A549 (cell line): ENCODE data around the gene SLC9A9. TPM values are rescaled to one million over a fixed set of nuclear protein-coding genes. Genes with fewer than 3 reads are reported as not detected.

Source experiments
- ATAC-seq, 2 experiments: fragments of 200-7000 bp in 1 of 2; fragments of >200 bp in 1 of 2; cut with Nextera tagmentation in 1 of 2; cut with Tn5 transposase in 1 of 2; 3 replicates each; pipeline versions ENCODE4 v1.8.0 to v1.9.1; 2018 to 2020; ENCODE audit warnings: mild to moderate bottlenecking in 1 of 2, moderate library complexity in 1 of 2
- CTCF ChIA-PET: fragments of 300-600 bp; sonication (Branson Sonifier 250); formaldehyde crosslinking; extraction: SDS; loops from one replicate; lab custom pipeline; 2021; ENCODE audit warnings: antibody characterized with exemption, inconsistent platforms; lab: Yijun Ruan, JAX
- POLR2A ChIA-PET: fragments of 350-600 bp; formaldehyde crosslinking; extraction: SDS; loops from one replicate; lab custom pipeline; 2021; ENCODE audit warnings: antibody characterized with exemption, inconsistent platforms; lab: Yijun Ruan, JAX
- DNase-seq, 2 experiments: peaks; one replicate each; pipeline versions ENCODE4 v3.0.0 to v3.0.0-alpha.2; 2011 to 2016; ENCODE audit warnings: low read depth in 1 of 2, low spot score in 1 of 2
- FAIRE-seq: peaks from 2 replicates; lab custom pipeline; 2011; peaks lifted over from hg19 to GRCh38; lab: Jason Lieb, UNC
- H3K27ac ChIP-seq, 2 experiments: fragments of >200 bp; sonication (Bioruptor Twin); formaldehyde crosslinking; 3 replicates each; pipeline ENCODE4 v1.5.1; 2016 to 2017
- H3K4me1 ChIP-seq: fragments of >200 bp; sonication (Bioruptor Twin); formaldehyde crosslinking; 3 replicates; pipeline ENCODE4 v1.6.1; 2016
- H3K4me2 ChIP-seq: fragments of >200 bp; sonication (Bioruptor Twin); formaldehyde crosslinking; 3 replicates; pipeline ENCODE4 v1.6.1; 2016
- H3K4me3 ChIP-seq: fragments of >200 bp; sonication (Bioruptor Twin); formaldehyde crosslinking; 3 replicates; pipeline ENCODE4 v1.5.1; 2016
- H3K9me3 ChIP-seq: fragments of >200 bp; sonication (Bioruptor Twin); formaldehyde crosslinking; 3 replicates; pipeline ENCODE4 v1.6.1; 2016
- ATOH8 ChIP-seq: fragments of 250-450 bp; sonication (Bioruptor Pico); IDR thresholded peaks from 2 replicates; pipeline ENCODE4 v1.5.0; 2020; ENCODE audit warnings: low read depth, mild to moderate bottlenecking, moderate library complexity
- BCL3 ChIP-seq: fragments of >200 bp; sonication (Bioruptor Twin); formaldehyde crosslinking; IDR thresholded peaks from 3 replicates; pipeline ENCODE4 v1.6.1; 2016
- BHLHE40 ChIP-seq: IDR thresholded peaks from 2 replicates; pipeline ENCODE4 v1.6.1; 2012; ENCODE audit warnings: low read depth, low read length, inconsistent platforms
- CBX2 ChIP-seq: fragments of 200-600 bp; sonication (generic); IDR thresholded peaks from 2 replicates; pipeline ENCODE4 v1.6.1; 2016; ENCODE audit warnings: low read depth, mild to moderate bottlenecking, borderline replicate concordance
- CHD4 ChIP-seq: fragments of 200-600 bp; sonication (generic); IDR thresholded peaks from 2 replicates; pipeline ENCODE4 v1.6.1; 2016; ENCODE audit warnings: antibody characterized with exemption, mild to moderate bottlenecking, borderline replicate concordance
- EHF ChIP-seq: fragments of 250-450 bp; sonication (Bioruptor Pico); IDR thresholded peaks from 2 replicates; pipeline ENCODE4 v1.5.0; 2020; ENCODE audit warnings: mild to moderate bottlenecking
- FOXS1 ChIP-seq: fragments of 250-450 bp; sonication (Bioruptor Pico); IDR thresholded peaks from 2 replicates; pipeline ENCODE4 v1.5.0; 2020; ENCODE audit warnings: mild to moderate bottlenecking, moderate library complexity
- HEYL ChIP-seq: fragments of 250-450 bp; sonication (Bioruptor Pico); IDR thresholded peaks from 2 replicates; pipeline ENCODE4 v1.8.0; 2021; ENCODE audit warnings: mild to moderate bottlenecking, moderate library complexity
- HOXB5 ChIP-seq: fragments of 250-450 bp; sonication (Bioruptor Pico); IDR thresholded peaks from 2 replicates; pipeline ENCODE4 v1.5.0; 2020; ENCODE audit warnings: mild to moderate bottlenecking, moderate library complexity
- JUN ChIP-seq, 2 experiments: fragments of >200 bp; sonication (Bioruptor Twin); formaldehyde crosslinking; IDR thresholded peaks; 2 replicates in 1 of 2; 3 replicates in 1 of 2; pipeline ENCODE4 v1.6.1; 2016 to 2017
- MAFK ChIP-seq: fragments of 450-650 bp; IDR thresholded peaks from 2 replicates; pipeline ENCODE4 v1.6.1; 2014; ENCODE audit not compliant: partially characterized antibody
- NFE2L2 ChIP-seq: fragments of 150-350 bp; conservative IDR thresholded peaks from 2 replicates; pipeline ENCODE4 v1.6.1; 2014; ENCODE audit warnings: low read length
- NR3C1 ChIP-seq: fragments of >200 bp; sonication (Bioruptor Twin); formaldehyde crosslinking; IDR thresholded peaks from 3 replicates; pipeline ENCODE4 v1.6.1; 2017
- PBX3 ChIP-seq: IDR thresholded peaks from 2 replicates; pipeline ENCODE4 v1.6.1; 2012
- PHF8 ChIP-seq: fragments of 200-600 bp; sonication (generic); IDR thresholded peaks from 2 replicates; pipeline ENCODE4 v1.6.1; 2016; ENCODE audit warnings: low read depth, mild to moderate bottlenecking, antibody characterized with exemption, moderate library complexity, borderline replicate concordance
- POLR2A ChIP-seq: IDR thresholded peaks from 2 replicates; pipeline ENCODE4 v1.6.1; 2012; ENCODE audit warnings: mild to moderate bottlenecking, low read length
- RARB ChIP-seq: fragments of 250-450 bp; sonication (Bioruptor Pico); IDR thresholded peaks from 2 replicates; pipeline ENCODE4 v1.8.0; 2021; ENCODE audit warnings: mild to moderate bottlenecking, moderate library complexity
- RCOR1 ChIP-seq: fragments of 150-350 bp; IDR thresholded peaks from 2 replicates; pipeline ENCODE4 v1.6.1; 2014; ENCODE audit warnings: antibody characterized with exemption, low read length, low read depth
- RFX5 ChIP-seq: fragments of 450-650 bp; IDR thresholded peaks from 2 replicates; pipeline ENCODE4 v1.7.1; 2014; ENCODE audit warnings: antibody characterized with exemption, mild to moderate bottlenecking, moderate library complexity
- SREBF2 ChIP-seq: fragments of 450-650 bp; IDR thresholded peaks from 2 replicates; pipeline ENCODE4 v1.6.1; 2014; ENCODE audit warnings: mild to moderate bottlenecking, moderate library complexity
- TFCP2L1 ChIP-seq: fragments of 250-450 bp; sonication (Bioruptor Pico); IDR thresholded peaks from 2 replicates; pipeline ENCODE4 v1.5.0; 2021; ENCODE audit warnings: mild to moderate bottlenecking
- ZC3H11A ChIP-seq: fragments of 450-650 bp; IDR thresholded peaks from 2 replicates; pipeline ENCODE4 v1.6.1; 2014; ENCODE audit warnings: antibody characterized with exemption, mild to moderate bottlenecking
- ZSCAN20 ChIP-seq: fragments of 250-450 bp; sonication (Bioruptor Pico); IDR thresholded peaks from 2 replicates; pipeline ENCODE4 v1.8.0; 2022; ENCODE audit warnings: mild to moderate bottlenecking, moderate library complexity
- WGBS: methylation state at CpG from one replicate; pipeline ENCODE4 v1.1.6; 2017; ENCODE audit errors: missing lambda C conversion rate; 5-methylcytosine and 5-hydroxymethylcytosine counted together
- polyA plus RNA-seq, 4 experiments: library from polyadenylated mRNA; depleted of rRNA in 3 of 4; stranded (reverse); fragments of >200 nt; fragmentation: RNase III in 1 of 4; extraction: RNeasy Plus Mini Kit Qiagen cat#74134 plus additional on column Dnase treatment in 1 of 4; gene quantifications; 2 replicates in 3 of 4; 3 replicates in 1 of 4; pipeline ENCODE4 v1.2.3, GENCODE V29; 2011 to 2017
- TF ChIP-seq, protein P1 (sequence below): fragments of >200 bp; sonication (Bioruptor Twin); formaldehyde crosslinking; IDR thresholded peaks from 2 replicates; pipeline ENCODE4 v1.6.1; 2016

SLC9A9 gene
- polyA plus RNA-seq, 2 of the 4 experiments (the other 2 are of a cell fraction), result 0.10 to 0.32 TPM

DNA sequence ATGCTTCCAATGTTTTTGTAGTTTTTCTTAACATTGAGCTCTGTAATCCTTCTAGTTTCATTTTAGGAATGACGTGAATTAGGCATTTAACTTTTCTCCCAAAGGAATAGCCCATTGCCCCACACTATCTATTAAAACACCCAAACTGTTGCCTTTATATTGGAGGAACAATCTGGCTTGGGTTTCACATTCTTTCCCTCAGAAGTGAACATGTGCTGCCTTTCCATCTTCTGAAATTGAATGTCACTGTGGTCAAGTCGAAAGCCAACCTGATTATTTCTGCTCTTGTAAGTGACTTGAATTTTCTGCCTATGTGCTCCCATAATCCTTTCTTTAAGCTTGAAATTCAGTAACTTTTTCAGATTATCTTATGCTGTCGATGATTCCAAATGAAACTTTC lies 214.5 kb downstream of the SLC9A9 start:
- no peak for FAIRE-seq
- no peak overlapping the region for H3K4me2 ChIP-seq
- WGBS, result 38% methylated on average over 3 of the region's 3 CpGs
- ChIA-PET CTCF (interaction anchor here (0.8 kb wide), 1 partner anchor 15 kb away, joined by 5 read pairs; no protein-coding TSS in a partner anchor), POLR2A (no interaction called here)
- ATAC-seq, result no peak
- no peak for DNase-seq
- no peak for TF ChIP-seq BCL3
- no peak overlapping the region for H3K4me3 ChIP-seq
- H3K27ac ChIP-seq, result no peak overlapping the region
- peaks cover 13% of the 10 kb centered on the region for H3K9me3 ChIP-seq
- H3K4me1 ChIP-seq, result no peaks in the 10 kb centered on the region

GRCh38 chr3:143629726-143630125 lies 218.5 kb downstream of the SLC9A9 start:
- ChIA-PET CTCF (no interaction called here), POLR2A (no interaction called here)
- DNase-seq (no peak), ATAC-seq (no peak)
- H3K4me1 ChIP-seq, result no peaks in the 10 kb centered on the region
- no peak for TF ChIP-seq ZSCAN20 (CRISPR knock-in tag)
- TF ChIP-seq, all 56 proteins: peak for 0
- H3K4me3 ChIP-seq, result no peak overlapping the region
- H3K4me2 ChIP-seq, result no peak overlapping the region
- FAIRE-seq, result no peak
- no peaks in the 10 kb centered on the region for H3K9me3 ChIP-seq
- H3K27ac ChIP-seq, result no peak overlapping the region

DNA sequence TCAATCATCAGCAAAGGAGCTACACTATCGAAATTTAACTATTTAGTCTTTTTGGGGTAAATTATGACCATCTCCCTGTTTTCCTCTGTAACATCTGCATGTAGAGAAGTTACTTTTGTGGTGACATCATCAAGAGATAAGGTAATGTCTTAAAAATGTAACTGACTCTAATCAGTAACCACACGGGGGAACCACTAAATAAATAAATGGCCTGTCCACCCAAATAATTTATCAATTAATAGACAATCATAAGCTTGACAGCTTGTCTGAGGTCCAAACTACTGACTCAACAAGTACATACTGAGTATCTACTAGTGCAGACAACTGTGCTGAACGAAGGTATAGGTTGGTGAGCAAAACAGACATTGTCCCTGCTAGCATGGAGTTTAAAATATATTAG lies 219.3 kb downstream of the SLC9A9 start:
- H3K4me1 ChIP-seq, result no peaks in the 10 kb centered on the region
- no peak overlapping the region for H3K27ac ChIP-seq
- ATAC-seq, result no peak
- no peak for TF ChIP-seq ATOH8 (CRISPR knock-in tag)
- TF ChIP-seq RARB, result no peak
- no peak for TF ChIP-seq ZC3H11A
- TF ChIP-seq PBX3, result no peak
- no peak for TF ChIP-seq RFX5
- TF ChIP-seq CBX2, result no peak
- no peaks in the 10 kb centered on the region for H3K9me3 ChIP-seq
- no peak for DNase-seq
- POLR2A ChIA-PET, result no interaction called here
- no peak for FAIRE-seq
- WGBS, result 6% methylated on average over 3 of the region's 3 CpGs
- CTCF ChIA-PET, result no interaction called here
- no peak overlapping the region for H3K4me3 ChIP-seq
- no peak overlapping the region for H3K4me2 ChIP-seq

- no peak overlapping the region for H3K4me2 ChIP-seq
- 58% methylated on average over 5 of the region's 5 CpGs for WGBS
- ATAC-seq (no peak), DNase-seq (no peak), FAIRE-seq (no peak)
- no peak overlapping the region for H3K27ac ChIP-seq
- no peaks in the 10 kb centered on the region for H3K4me1 ChIP-seq
- CTCF ChIA-PET, result no interaction called here
- H3K9me3 ChIP-seq, result no peaks in the 10 kb centered on the region
- POLR2A ChIA-PET, result no interaction called here
- TF ChIP-seq, protein P1, sequence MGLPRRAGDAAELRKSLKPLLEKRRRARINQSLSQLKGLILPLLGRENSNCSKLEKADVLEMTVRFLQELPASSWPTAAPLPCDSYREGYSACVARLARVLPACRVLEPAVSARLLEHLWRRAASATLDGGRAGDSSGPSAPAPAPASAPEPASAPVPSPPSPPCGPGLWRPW, result no peak
- TF ChIP-seq NR3C1, result no peak
- TF ChIP-seq SREBF2, result no peak
- no peak for TF ChIP-seq EHF (CRISPR knock-in tag)
- TF ChIP-seq FOXS1, result no peak
- no peak for TF ChIP-seq BCL3
- TF ChIP-seq POLR2A, result no peak
- TF ChIP-seq PHF8, result no peak
- no peak for TF ChIP-seq RFX5
- no peak for TF ChIP-seq RCOR1
- no peak for TF ChIP-seq NFE2L2
- TF ChIP-seq HOXB5 (CRISPR knock-in tag), result no peak
- no peak for TF ChIP-seq HEYL (CRISPR knock-in tag)
- no peak for TF ChIP-seq MAFK
- TF ChIP-seq ZC3H11A, result no peak
- TF ChIP-seq JUN (IDR thresholded peaks at IDR 0.05), result no peak
- no peak for TF ChIP-seq BHLHE40
- TF ChIP-seq CHD4, result no peak
- TF ChIP-seq TFCP2L1 (CRISPR knock-in tag), result no peak
- TF ChIP-seq CBX2, result no peak
- TF ChIP-seq, all 56 proteins: peak for 0
- H3K4me3 ChIP-seq, result no peak overlapping the region
Observed at GRCh38 chr3:143627336-143627735, 220.9 kb downstream of the SLC9A9 start.
